ENCODE data around the gene TFDP2.

The TFDP2 gene

DNA sequence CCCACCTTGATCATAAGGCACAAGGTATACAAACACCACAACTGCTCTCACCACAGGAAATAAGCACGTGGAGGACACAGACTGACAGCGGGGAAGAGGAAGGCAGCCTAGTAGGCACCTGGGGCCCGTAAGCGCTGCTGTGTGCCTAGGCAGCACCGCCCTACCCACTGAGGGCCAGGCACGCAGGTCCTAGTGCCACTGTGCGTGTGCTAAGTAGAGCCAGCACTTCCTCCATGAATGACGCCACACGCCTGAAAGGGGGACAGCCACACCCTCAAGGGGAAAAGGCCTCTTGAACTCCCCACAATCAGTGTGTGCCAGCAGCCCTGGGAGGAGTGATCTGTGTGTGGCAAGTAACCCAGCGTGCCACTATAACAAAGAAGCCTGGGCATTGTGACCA lies 199.9 kb downstream of the TFDP2 start (continued):
- TF ChIP-seq ZNF8 (CRISPR knock-in tag; IDR thresholded peaks at IDR 0.05), result no peak
- no peak for TF ChIP-seq PPARA (CRISPR knock-in tag; IDR thresholded peaks at IDR 0.05; ENCODE audit: borderline replicate concordance)
- no peak for TF ChIP-seq ARNTL (CRISPR knock-in tag; IDR thresholded peaks at IDR 0.05; ENCODE audit: borderline replicate concordance, low read depth)
- TF ChIP-seq TOX (CRISPR knock-in tag; IDR thresholded peaks at IDR 0.05; ENCODE audit: borderline replicate concordance), result no peak

DNA sequence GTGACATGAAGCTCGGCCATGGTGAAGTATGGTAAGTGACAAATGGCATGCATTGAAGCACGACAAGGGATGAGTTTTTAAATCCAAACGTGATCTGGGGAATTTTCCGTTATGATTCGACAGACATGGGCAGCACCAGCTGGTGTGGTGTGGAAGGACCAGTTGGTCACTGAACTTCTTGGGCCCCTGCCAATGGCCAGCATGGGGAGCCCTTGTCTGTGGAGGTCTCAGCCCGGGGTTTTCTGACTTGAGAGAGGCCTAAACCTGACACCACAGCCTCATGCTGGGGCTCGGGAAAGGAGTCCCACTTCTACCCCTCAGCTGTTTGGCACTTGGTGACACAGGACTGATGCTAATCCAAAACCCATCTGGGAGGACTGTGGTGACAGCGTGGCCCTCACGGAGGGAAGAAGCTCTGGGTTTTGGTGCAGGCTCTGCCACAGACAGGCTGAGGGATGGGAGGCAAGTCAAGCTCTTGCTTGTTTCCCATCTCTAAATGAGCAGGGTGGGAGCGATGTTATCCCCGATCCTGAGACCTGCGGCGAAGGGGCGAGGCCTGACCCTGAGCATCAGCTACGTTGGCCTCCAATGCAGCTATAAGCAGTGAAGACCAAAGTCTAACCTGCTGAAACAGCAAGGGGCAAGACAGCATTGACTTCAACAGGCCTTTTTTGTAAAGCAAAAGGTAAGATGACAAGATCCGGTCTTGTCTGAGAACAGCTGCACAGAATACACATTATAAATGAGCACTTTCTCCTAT lies 203.4 kb downstream of the TFDP2 start:
- ATAC-seq, result no peak

DNA sequence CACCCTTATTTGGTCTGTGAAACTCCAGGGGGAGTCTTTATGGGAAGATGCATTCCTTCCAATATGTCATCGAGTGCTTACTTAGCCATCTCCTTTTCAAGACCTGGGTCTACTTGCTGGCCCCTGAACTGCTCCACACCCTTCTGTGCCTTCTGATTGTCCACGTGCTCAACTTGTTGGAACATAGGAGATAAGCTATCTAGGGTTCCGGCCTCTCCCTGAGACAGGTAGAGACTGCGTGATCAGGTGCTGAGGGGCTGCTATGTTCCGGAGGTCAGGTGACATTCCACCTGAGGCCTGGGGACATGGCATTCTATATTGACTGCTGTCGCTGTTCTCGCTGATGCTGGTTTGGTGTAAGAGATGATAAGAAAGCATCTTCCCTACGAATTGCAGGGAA lies 207.3 kb downstream of the TFDP2 start:
- TF ChIP-seq RARB (CRISPR knock-in tag; IDR thresholded peaks at IDR 0.05) (no peak), ZNF70 (CRISPR knock-in tag; IDR thresholded peaks at IDR 0.05) (no peak)
- TF ChIP-seq, protein P1, sequence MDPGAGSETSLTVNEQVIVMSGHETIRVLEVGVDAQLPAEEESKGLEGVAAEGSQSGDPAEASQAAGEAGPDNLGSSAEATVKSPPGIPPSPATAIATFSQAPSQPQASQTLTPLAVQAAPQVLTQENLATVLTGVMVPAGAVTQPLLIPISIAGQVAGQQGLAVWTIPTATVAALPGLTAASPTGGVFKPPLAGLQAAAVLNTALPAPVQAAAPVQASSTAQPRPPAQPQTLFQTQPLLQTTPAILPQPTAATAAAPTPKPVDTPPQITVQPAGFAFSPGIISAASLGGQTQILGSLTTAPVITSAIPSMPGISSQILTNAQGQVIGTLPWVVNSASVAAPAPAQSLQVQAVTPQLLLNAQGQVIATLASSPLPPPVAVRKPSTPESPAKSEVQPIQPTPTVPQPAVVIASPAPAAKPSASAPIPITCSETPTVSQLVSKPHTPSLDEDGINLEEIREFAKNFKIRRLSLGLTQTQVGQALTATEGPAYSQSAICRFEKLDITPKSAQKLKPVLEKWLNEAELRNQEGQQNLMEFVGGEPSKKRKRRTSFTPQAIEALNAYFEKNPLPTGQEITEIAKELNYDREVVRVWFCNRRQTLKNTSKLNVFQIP (CRISPR knock-in tag; IDR thresholded peaks at IDR 0.05; ENCODE audit: borderline replicate concordance, low read depth), result no peak
- TF ChIP-seq, protein P2, sequence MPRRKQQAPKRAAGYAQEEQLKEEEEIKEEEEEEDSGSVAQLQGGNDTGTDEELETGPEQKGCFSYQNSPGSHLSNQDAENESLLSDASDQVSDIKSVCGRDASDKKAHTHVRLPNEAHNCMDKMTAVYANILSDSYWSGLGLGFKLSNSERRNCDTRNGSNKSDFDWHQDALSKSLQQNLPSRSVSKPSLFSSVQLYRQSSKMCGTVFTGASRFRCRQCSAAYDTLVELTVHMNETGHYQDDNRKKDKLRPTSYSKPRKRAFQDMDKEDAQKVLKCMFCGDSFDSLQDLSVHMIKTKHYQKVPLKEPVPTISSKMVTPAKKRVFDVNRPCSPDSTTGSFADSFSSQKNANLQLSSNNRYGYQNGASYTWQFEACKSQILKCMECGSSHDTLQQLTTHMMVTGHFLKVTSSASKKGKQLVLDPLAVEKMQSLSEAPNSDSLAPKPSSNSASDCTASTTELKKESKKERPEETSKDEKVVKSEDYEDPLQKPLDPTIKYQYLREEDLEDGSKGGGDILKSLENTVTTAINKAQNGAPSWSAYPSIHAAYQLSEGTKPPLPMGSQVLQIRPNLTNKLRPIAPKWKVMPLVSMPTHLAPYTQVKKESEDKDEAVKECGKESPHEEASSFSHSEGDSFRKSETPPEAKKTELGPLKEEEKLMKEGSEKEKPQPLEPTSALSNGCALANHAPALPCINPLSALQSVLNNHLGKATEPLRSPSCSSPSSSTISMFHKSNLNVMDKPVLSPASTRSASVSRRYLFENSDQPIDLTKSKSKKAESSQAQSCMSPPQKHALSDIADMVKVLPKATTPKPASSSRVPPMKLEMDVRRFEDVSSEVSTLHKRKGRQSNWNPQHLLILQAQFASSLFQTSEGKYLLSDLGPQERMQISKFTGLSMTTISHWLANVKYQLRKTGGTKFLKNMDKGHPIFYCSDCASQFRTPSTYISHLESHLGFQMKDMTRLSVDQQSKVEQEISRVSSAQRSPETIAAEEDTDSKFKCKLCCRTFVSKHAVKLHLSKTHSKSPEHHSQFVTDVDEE (CRISPR knock-in tag; IDR thresholded peaks at IDR 0.05), result no peak
- ATAC-seq, result no peak

More for the DNA sequence above, 203.4 kb downstream of the TFDP2 start:
- no peak for TF ChIP-seq OSR1 (CRISPR knock-in tag; IDR thresholded peaks at IDR 0.05)
- no peak for TF ChIP-seq CSDC2 (CRISPR knock-in tag; IDR thresholded peaks at IDR 0.05)
- TF ChIP-seq ZNF8 (CRISPR knock-in tag; IDR thresholded peaks at IDR 0.05), result no peak
- no peak for TF ChIP-seq TCF4 (CRISPR knock-in tag; IDR thresholded peaks at IDR 0.05; ENCODE audit: borderline replicate concordance)
- TF ChIP-seq, protein P3, sequence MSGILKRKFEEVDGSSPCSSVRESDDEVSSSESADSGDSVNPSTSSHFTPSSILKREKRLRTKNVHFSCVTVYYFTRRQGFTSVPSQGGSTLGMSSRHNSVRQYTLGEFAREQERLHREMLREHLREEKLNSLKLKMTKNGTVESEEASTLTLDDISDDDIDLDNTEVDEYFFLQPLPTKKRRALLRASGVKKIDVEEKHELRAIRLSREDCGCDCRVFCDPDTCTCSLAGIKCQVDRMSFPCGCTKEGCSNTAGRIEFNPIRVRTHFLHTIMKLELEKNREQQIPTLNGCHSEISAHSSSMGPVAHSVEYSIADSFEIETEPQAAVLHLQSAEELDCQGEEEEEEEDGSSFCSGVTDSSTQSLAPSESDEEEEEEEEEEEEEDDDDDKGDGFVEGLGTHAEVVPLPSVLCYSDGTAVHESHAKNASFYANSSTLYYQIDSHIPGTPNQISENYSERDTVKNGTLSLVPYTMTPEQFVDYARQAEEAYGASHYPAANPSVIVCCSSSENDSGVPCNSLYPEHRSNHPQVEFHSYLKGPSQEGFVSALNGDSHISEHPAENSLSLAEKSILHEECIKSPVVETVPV (CRISPR knock-in tag; IDR thresholded peaks at IDR 0.05), result no peak
- TF ChIP-seq, protein P4, sequence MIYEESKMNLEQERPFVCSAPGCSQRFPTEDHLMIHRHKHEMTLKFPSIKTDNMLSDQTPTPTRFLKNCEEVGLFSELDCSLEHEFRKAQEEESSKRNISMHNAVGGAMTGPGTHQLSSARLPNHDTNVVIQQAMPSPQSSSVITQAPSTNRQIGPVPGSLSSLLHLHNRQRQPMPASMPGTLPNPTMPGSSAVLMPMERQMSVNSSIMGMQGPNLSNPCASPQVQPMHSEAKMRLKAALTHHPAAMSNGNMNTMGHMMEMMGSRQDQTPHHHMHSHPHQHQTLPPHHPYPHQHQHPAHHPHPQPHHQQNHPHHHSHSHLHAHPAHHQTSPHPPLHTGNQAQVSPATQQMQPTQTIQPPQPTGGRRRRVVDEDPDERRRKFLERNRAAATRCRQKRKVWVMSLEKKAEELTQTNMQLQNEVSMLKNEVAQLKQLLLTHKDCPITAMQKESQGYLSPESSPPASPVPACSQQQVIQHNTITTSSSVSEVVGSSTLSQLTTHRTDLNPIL (CRISPR knock-in tag; IDR thresholded peaks at IDR 0.05; ENCODE audit: low read depth), result no peak

DNA sequence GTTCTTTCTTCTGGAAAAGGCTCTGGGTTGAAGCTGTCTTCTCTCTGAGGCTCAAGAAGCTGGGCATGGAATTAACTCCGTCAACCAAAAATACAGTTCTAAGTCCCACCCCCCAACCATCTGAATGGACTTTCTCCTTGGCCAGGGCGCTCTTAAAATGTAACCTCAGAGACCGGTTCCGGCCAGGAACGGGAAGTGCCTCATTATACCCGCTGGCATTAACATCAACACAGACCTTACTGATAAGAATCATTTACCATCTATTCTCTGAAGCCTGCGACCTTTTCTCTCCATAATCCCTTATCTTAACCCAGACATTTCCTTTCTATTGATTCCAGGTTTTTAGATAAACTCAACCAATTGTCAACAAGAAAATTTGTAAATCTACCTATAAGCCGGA lies 208.3 kb downstream of the TFDP2 start:
- no peak for ATAC-seq
- TF ChIP-seq, protein P1 (CRISPR knock-in tag; IDR thresholded peaks at IDR 0.05; ENCODE audit: borderline replicate concordance, low read depth), result no peak
- TF ChIP-seq CSDC2 (CRISPR knock-in tag; IDR thresholded peaks at IDR 0.05), result no peak
- no peak for TF ChIP-seq BACH2 (CRISPR knock-in tag; IDR thresholded peaks at IDR 0.05; ENCODE audit: borderline replicate concordance)
- no peak for TF ChIP-seq TOX (CRISPR knock-in tag; IDR thresholded peaks at IDR 0.05; ENCODE audit: borderline replicate concordance)
- no peak for TF ChIP-seq ZFP3 (CRISPR knock-in tag; IDR thresholded peaks at IDR 0.05)
- TF ChIP-seq OSR1 (CRISPR knock-in tag; IDR thresholded peaks at IDR 0.05), result no peak
- TF ChIP-seq PPARA (CRISPR knock-in tag; IDR thresholded peaks at IDR 0.05; ENCODE audit: borderline replicate concordance), result no peak
- no peak for TF ChIP-seq ZNF8 (CRISPR knock-in tag; IDR thresholded peaks at IDR 0.05)
- no peak for TF ChIP-seq SNAI2 (CRISPR knock-in tag; IDR thresholded peaks at IDR 0.05)
- no peak for TF ChIP-seq ZC3H10 (CRISPR knock-in tag; IDR thresholded peaks at IDR 0.05)
- TF ChIP-seq ARNTL (CRISPR knock-in tag; IDR thresholded peaks at IDR 0.05; ENCODE audit: borderline replicate concordance, low read depth), result no peak
- no peak for TF ChIP-seq ESRRG (CRISPR knock-in tag; IDR thresholded peaks at IDR 0.05)
- no peak for TF ChIP-seq TCF4 (CRISPR knock-in tag; IDR thresholded peaks at IDR 0.05; ENCODE audit: borderline replicate concordance)
- TF ChIP-seq, protein P2 (CRISPR knock-in tag; IDR thresholded peaks at IDR 0.05), result no peak
- TF ChIP-seq, protein P4 (CRISPR knock-in tag; IDR thresholded peaks at IDR 0.05; ENCODE audit: low read depth), result no peak
- TF ChIP-seq, protein P3 (CRISPR knock-in tag; IDR thresholded peaks at IDR 0.05), result no peak
- no peak for TF ChIP-seq RARB (CRISPR knock-in tag; IDR thresholded peaks at IDR 0.05)
